Psoas muscle (tissue), 8 donors: ENCODE data around the gene SYT7. TPM values are rescaled to one million over a fixed set of nuclear protein-coding genes. Genes with fewer than 3 reads are reported as not detected.
"Not testable (repeated sequence)": the region's sequence is repeated elsewhere in the genome, so short reads cannot be mapped to it uniquely, and the experiment has no call there.

ENCODE experiments used
- ATAC-seq, 4 donors: fragments of 200-7000 bp; cut with Tn5 transposase; one replicate each; pipeline ENCODE4 v1.9.1; 2020; ENCODE audit warnings: moderate library complexity in 3 of 4, mild to moderate bottlenecking in 2 of 4
- DNase-seq, 2 donors: peaks; one replicate each; pipeline ENCODE4 v3.0.0-alpha.2; 2020
- H3K27ac ChIP-seq: fragments of 200-600 bp; one replicate; pipeline ENCODE4 v1.8.0; 2022
- H3K27me3 ChIP-seq, 3 donors: fragments of 200-600 bp in 1 of 3; one replicate each; pipeline versions ENCODE4 v1.6.1 to v1.8.0; 2013 to 2022; ENCODE audit warnings: low read length in 2 of 3, mild to moderate bottlenecking in 2 of 3, moderate library complexity in 1 of 3; ENCODE audit not compliant: insufficient read depth in 3 of 3
- H3K36me3 ChIP-seq, 2 donors: fragments of 200-600 bp in 1 of 2; one replicate each; pipeline versions ENCODE4 v1.6.1 to v1.8.0; 2013 to 2022; ENCODE audit warnings: low read depth in 1 of 2, mild to moderate bottlenecking in 1 of 2, moderate library complexity in 1 of 2; ENCODE audit not compliant: insufficient read depth in 1 of 2
- H3K4me1 ChIP-seq: fragments of 200-600 bp; one replicate; pipeline ENCODE4 v1.8.0; 2022
- H3K4me3 ChIP-seq: fragments of 200-600 bp; one replicate; pipeline ENCODE4 v1.8.0; 2022; ENCODE audit warnings: mild to moderate bottlenecking
- H3K9me3 ChIP-seq: fragments of 200-600 bp; one replicate; pipeline ENCODE4 v1.8.0; 2022
- CTCF ChIP-seq: fragments of 200-600 bp; IDR thresholded peaks from one replicate; pipeline ENCODE4 v1.8.0; 2022; ENCODE audit warnings: antibody characterized with exemption
- WGBS, 3 donors: extraction: QIAGEN DNeasy Blood & Tissue Kit; methylation state at CpG; one replicate each; pipeline versions ENCODE4 v1.1.6 to v1.1.7; 2013; 5-methylcytosine and 5-hydroxymethylcytosine counted together
- intact Hi-C, 2 donors: fragments of 100-400 bp; cut with DNase I; formaldehyde crosslinking; loops; one replicate each; pipeline versions ENCODE4 v1.11.0 to v1.14.2; 2022
- polyA plus RNA-seq, 3 donors: library from polyadenylated mRNA; stranded (reverse); fragments of 200-250 nt; gene quantifications; one replicate each; pipeline ENCODE4 v1.2.3, GENCODE V29; 2013
- total RNA-seq, 4 donors: library from RNA; stranded (reverse); fragmentation: NEBNext Ultra II Directional in 2 of 4; extraction: Animal tissue kit (Norgen Biotek cat#: 25700) in 2 of 4; gene quantifications; one replicate each; pipeline versions ENCODE4 v1.2.1 to v1.2.4, GENCODE V29; 2021 to 2023
- donor health status: healthy with polysubstance abuse.
- donor health status: DM: no; HTN: no; CAD: no; lungs with moderate emphysema.
- donor health status: Bipolar disorder and iron deficiency.
- donor health status: healthy.
- donor health status: DM: yes; HTN: yes; CAD: no.
- donor health status: DM: no; HTN: no; CAD: no.
- donor health status: DM: no; HTN: no; CAD: no.
- donor health status: DM: yes; HTN: yes; CAD: no.

Gene SYT7
- total and polyA plus RNA-seq, 7 donors, result 0.96 to 3.5 (median 2.1) TPM

DNA sequence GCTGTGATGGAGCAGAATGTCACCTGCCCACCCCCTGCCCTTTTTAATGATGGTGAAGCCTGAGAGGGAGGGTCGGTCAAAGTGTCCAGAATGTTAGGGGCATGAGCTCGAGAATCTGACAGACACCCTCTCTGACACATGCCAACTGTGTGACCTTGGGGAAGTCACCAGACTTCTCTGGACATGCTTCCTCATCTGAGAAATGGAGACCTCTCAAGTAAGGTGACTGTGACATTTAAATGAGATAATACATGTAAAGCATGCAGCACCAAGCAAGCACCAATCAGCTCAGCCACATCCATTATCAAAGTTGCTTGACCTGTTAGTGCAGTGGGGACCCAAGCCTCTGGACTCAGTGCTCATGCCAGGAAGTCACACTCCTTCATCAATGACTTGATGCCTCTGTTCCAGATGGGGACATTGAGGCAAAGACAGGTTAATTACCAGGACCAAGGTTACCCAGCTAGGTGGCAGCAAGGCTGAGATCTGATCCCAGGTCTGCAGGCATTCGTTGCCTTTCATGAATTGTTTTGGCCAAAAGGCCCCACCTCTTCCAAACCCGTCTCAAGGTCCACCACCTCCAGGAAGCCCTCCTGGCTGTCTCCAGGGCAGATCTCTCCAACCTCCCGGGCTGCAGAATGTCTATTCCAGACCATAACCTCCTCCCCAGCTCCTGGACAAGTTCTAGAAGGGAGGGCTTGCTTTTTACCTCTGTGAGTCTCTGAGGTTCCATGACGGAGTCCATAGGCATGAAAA is 38.8 kb upstream of the SYT7 start:
- Histone ChIP-seq H3K4me1 (no peaks in the 10 kb centered on the region), H3K4me3 (no peak overlapping the region), H3K36me3 (no peaks in the 10 kb centered on the region), H3K27ac (no peak overlapping the region), H3K27me3 (no peaks in the 10 kb centered on the region), H3K9me3 (no peaks in the 10 kb centered on the region)
- TF ChIP-seq CTCF, result no peak
- DNase-seq (no peak), ATAC-seq (no peak)
- intact Hi-C loops, result no loop called here
- WGBS, 3 donors, result 75 to 85% (median 78%) methylated on average over 6 of the region's 6 CpGs

- Histone ChIP-seq H3K9me3 (no peaks in the 10 kb centered on the region), H3K27ac (no peak overlapping the region), H3K4me1 (no peaks in the 10 kb centered on the region), H3K36me3 (no peaks in the 10 kb centered on the region), H3K4me3 (no peak overlapping the region), H3K27me3 (no peaks in the 10 kb centered on the region)
- no peak for ATAC-seq
- 58 to 74% (median 65%) methylated on average over 5 of the region's 5 CpGs for WGBS, 3 donors
- intact Hi-C loops, result no loop called here
- DNase-seq, result no peak
- no peak for TF ChIP-seq CTCF
Observed at GRCh38 chr11:61618978-61619377, 38.1 kb upstream of the SYT7 start.

DNA sequence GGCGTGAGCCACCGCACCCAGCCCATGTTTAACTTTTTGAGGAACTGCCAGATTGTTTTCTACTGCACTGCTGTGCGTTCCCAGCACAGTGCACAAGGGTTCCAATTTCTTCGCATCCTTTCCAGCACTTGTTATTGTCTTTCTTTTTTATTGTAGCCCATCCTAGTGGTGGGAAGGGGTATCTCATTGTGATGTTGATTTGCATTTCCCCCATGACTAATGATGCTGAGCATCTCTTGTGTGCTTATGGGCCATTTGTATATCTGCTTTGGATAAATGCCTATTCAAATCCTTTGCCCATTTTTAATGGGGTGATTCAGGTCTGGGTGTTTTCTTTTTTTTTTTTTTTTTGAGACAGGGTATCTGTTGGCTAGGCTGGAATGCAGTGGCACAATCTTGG is 36.6 kb upstream of the SYT7 start:
- no peak for DNase-seq
- no peaks in the 10 kb centered on the region for H3K9me3 ChIP-seq
- no peaks in the 10 kb centered on the region for H3K36me3 ChIP-seq
- H3K4me1 ChIP-seq, result no peaks in the 10 kb centered on the region
- WGBS, 3 donors, result 65 to 84% (median 82%) methylated on average over 4 of the region's 4 CpGs
- TF ChIP-seq CTCF, result no peak
- intact Hi-C loops, result no loop called here
- no peak for ATAC-seq
- no peak overlapping the region for H3K4me3 ChIP-seq
- H3K27ac ChIP-seq, result no peak overlapping the region
- peaks cover 0 to under 1% (median 0%) of the 10 kb centered on the region in 3 donors for H3K27me3 ChIP-seq

DNA sequence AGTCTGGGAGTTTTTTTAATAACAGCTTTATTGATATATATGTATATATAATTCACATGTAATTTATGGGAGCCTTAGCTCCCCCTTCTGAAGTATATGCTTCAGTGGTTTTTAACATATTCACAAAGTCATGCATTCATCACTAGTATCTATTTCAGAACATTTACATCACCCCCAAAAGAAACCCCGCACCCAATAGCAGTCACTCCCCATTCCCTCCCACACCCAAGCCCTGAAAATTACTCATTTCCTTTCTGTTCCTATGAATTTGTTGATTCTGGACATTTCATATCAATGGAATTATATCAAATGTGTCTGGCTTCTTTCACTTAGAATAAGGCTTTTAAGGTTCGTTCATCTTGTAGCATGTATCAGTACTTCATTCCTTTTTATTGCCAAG is 35.6 kb upstream of the SYT7 start:
- ATAC-seq (no peak), DNase-seq (no peak)
- 82 to 91% (median 83%) methylated on average over 2 of the region's 2 CpGs for WGBS, 3 donors
- no peaks in the 10 kb centered on the region for H3K9me3 ChIP-seq
- peaks cover 0 to 7% (median 0%) of the 10 kb centered on the region in 3 donors for H3K27me3 ChIP-seq
- H3K4me3 ChIP-seq, result no peak overlapping the region
- H3K27ac ChIP-seq, result no peak overlapping the region
- TF ChIP-seq CTCF, result no peak
- H3K36me3 ChIP-seq, result no peaks in the 10 kb centered on the region
- intact Hi-C loops, result no loop called here
- H3K4me1 ChIP-seq, result no peaks in the 10 kb centered on the region

DNA sequence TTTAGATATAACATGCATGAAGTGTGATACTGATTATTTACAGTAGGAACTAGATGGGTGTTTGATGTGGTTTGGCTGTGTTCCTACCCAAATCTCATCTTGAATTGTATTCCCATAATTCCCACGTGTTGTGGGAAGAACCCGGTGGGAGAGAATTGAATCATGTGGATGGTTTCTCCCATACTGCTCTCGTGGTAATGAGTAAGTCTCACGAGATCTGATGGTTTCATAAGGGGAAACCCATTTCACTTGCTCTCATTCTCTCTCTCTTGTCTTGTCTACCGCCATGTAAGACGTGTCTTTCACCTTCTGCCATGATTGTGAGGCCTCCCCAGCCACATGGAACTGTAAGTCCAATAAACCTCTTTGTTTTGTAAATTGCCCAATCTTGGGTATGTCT is 33.9 kb upstream of the SYT7 start:
- intact Hi-C loops, H3K27ac ChIP-seq, ATAC-seq, H3K9me3 ChIP-seq, H3K4me3 ChIP-seq, DNase-seq, H3K4me1 ChIP-seq, H3K36me3 ChIP-seq: not testable (repeated sequence)
- peaks cover 0 to 12% (median 0%) of the 10 kb centered on the region in 3 donors for H3K27me3 ChIP-seq
- 60 to 75% (median 70%) methylated on average over 6 of the region's 6 CpGs for WGBS, 3 donors
